ENCODE measurements around the gene FLNA.
A peak's percentile ranks its signal among the peaks of the same experiment; 100 is the strongest.
"Not testable (repeated sequence)": the region's sequence is repeated elsewhere in the genome, so short reads cannot be mapped to it uniquely, and the experiment has no call there.

Gene FLNA

DNA sequence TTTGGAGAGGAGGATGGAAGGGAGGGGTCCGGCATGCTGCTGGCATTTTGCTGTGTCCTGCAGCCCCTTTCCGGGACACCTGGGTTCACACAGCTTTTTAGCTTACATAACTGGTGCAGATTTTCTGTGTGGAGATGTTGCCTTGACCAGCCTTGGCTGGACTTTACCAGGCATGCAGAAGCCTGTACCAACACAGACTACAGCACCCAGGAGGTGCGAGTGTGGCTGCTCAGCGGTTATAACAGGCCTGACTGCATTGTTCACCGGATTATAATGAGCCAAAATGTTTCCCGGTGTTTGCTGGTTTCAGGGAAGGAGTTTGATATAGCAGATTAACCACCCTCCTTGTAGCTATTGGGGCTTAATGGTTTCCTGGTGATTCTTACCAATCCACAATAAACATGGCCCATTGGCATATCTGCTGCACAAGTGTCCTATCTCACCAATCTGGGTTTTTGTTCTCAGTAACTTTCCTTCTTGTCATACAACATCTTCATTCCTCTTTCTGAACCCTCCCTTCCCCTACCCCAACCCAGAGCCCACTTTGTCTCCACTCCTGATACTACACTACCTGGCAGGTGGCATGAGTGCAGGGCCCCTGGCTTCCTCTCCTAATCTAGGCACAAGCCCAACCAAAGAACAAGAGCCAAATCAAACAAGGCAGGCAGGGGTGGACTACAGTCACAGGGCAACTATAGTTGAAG lies 27.6 kb upstream of the FLNA start:
- Histone ChIP-seq H3K4me1 (ENCODE audit: insufficient read depth, poor library complexity, severe bottlenecking) (no peaks in the 10 kb centered on the region), H3K4me3 (ENCODE audit: severe bottlenecking) (no peak overlapping the region), H3K9me3 (ENCODE audit: severe bottlenecking) (no peaks in the 10 kb centered on the region), H3K27ac (ENCODE audit: poor library complexity, severe bottlenecking) (peak overlapping the region; percentile 93), H3K36me3 (ENCODE audit: low read depth) (peaks cover 38% of the 10 kb centered on the region), H3K27me3 (ENCODE audit: insufficient read depth, poor library complexity, severe bottlenecking) (no peaks in the 10 kb centered on the region)
- ATAC-seq (ENCODE audit: low read depth), result peak; percentile 31
- TF ChIP-seq, protein P1, sequence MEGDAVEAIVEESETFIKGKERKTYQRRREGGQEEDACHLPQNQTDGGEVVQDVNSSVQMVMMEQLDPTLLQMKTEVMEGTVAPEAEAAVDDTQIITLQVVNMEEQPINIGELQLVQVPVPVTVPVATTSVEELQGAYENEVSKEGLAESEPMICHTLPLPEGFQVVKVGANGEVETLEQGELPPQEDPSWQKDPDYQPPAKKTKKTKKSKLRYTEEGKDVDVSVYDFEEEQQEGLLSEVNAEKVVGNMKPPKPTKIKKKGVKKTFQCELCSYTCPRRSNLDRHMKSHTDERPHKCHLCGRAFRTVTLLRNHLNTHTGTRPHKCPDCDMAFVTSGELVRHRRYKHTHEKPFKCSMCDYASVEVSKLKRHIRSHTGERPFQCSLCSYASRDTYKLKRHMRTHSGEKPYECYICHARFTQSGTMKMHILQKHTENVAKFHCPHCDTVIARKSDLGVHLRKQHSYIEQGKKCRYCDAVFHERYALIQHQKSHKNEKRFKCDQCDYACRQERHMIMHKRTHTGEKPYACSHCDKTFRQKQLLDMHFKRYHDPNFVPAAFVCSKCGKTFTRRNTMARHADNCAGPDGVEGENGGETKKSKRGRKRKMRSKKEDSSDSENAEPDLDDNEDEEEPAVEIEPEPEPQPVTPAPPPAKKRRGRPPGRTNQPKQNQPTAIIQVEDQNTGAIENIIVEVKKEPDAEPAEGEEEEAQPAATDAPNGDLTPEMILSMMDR (IDR thresholded peaks at IDR 0.05; ENCODE audit: poor library complexity, severe bottlenecking), result no peak
- no peak for DNase-seq (ENCODE audit: low spot score)

DNA sequence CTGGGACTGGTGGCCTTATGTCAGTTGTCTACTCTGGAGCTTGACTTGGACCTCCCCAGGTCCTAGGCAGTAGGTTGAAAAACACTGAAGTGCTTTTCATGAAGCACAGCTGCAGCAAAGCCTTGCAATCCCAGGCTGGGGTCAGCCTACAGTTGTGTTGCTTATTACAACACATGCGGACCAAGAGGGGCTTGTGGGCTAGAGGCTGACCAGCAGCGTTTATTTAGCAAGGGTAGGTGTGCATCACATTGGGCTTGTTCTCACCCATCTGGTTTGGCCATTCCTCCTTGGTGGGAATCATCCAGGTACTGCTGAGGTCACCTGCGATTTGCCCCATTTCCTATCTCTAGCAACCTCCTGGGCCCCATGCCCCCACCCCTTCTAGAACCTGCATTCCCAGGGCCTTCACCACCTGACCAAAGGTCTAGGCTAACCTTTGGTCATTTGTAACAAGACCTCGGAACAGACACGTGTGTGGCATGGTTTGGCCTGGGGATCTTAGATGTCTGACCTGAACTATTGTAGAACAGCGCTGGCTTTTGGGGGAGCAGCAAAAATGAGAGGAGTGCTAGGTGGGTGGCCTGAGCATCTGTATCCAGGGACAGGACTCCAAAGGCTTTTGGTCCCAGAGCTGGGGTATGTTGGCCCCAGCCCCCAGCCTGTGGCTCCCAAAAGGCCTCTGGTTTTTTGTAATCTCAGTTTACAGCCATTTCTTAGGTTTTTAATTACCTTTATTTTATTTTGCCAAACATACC lies 26.8 kb upstream of the FLNA start:
- no peak overlapping the region for H3K4me3 ChIP-seq (ENCODE audit: severe bottlenecking)
- H3K4me1 ChIP-seq (ENCODE audit: insufficient read depth, poor library complexity, severe bottlenecking), result no peaks in the 10 kb centered on the region
- no peak for DNase-seq (ENCODE audit: low spot score)
- H3K36me3 ChIP-seq (ENCODE audit: low read depth), result peaks cover 38% of the 10 kb centered on the region
- no peaks in the 10 kb centered on the region for H3K27me3 ChIP-seq (ENCODE audit: insufficient read depth, poor library complexity, severe bottlenecking)
- H3K9me3 ChIP-seq (ENCODE audit: severe bottlenecking), result no peaks in the 10 kb centered on the region
- peak overlapping the region; percentile 93 for H3K27ac ChIP-seq (ENCODE audit: poor library complexity, severe bottlenecking)
- TF ChIP-seq, protein P1 (IDR thresholded peaks at IDR 0.05; ENCODE audit: poor library complexity, severe bottlenecking), result no peak
- peak; percentile 33 for ATAC-seq (ENCODE audit: low read depth)

DNA sequence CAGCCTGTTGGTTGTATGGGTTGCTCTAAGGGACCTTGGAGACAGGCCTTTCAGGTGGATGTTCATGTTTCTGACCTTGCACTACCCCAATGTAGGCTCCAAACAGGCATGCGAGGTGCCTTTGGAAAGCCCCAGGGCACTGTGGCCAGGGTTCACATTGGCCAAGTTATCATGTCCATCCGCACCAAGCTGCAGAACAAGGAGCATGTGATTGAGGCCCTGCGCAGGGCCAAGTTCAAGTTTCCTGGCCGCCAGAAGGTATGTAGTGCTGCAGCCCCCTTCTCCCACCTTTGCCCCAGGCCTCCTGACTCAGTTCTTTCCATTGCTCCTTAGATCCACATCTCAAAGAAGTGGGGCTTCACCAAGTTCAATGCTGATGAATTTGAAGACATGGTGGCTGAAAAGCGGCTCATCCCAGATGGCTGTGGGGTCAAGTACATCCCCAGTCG lies 26.0 kb upstream of the FLNA start:
- not testable (repeated sequence) for H3K9me3 ChIP-seq (ENCODE audit: severe bottlenecking); H3K4me1 ChIP-seq (ENCODE audit: insufficient read depth, poor library complexity, severe bottlenecking); DNase-seq (ENCODE audit: low spot score); H3K27me3 ChIP-seq (ENCODE audit: insufficient read depth, poor library complexity, severe bottlenecking); ATAC-seq (ENCODE audit: low read depth); H3K4me3 ChIP-seq (ENCODE audit: severe bottlenecking)
- peaks cover 38% of the 10 kb centered on the region for H3K36me3 ChIP-seq (ENCODE audit: low read depth)
- H3K27ac ChIP-seq (ENCODE audit: poor library complexity, severe bottlenecking), result peak overlapping the region; percentile 93

DNA sequence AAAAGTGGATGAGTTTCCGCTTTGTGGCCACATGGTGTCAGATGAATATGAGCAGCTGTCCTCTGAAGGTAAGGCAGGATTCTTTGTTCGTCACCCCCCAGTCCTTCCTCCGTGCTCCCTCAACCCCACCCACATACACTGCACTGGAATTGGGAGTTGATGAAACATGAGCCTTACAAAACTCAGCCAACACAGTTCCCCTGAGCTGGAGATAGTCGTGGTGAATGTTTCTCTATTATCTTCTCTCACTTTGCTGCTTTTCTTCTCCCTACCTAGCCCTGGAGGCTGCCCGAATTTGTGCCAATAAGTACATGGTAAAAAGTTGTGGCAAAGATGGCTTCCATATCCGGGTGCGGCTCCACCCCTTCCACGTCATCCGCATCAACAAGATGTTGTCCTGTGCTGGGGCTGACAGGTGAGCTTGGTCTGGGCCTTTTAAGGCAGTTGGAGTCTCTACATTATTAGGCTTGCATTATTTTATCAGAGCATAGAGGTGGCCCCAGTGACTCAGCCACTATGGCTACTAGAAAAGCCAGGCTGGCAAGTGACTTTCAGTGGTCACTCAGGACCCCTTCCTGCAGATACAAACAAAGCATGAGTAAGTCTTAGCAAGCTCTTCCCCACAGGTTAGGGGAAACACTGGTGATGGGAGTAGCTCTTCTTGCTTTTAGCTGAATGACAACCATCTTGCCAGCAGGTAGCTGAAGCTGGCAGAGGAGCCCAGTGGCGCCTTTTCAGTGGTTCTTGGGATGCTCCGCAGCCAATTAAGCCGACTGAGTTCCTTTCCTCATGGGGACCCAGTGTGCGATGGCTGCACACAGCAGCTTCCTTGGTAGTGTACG lies 25.3 kb upstream of the FLNA start:
- ATAC-seq (ENCODE audit: low read depth), result no peak
- DNase-seq (ENCODE audit: low spot score), result no peak
- Histone ChIP-seq H3K4me1 (ENCODE audit: insufficient read depth, poor library complexity, severe bottlenecking) (no peaks in the 10 kb centered on the region), H3K27me3 (ENCODE audit: insufficient read depth, poor library complexity, severe bottlenecking) (no peaks in the 10 kb centered on the region), H3K9me3 (ENCODE audit: severe bottlenecking) (no peaks in the 10 kb centered on the region), H3K36me3 (ENCODE audit: low read depth) (peaks cover 38% of the 10 kb centered on the region), H3K27ac (ENCODE audit: poor library complexity, severe bottlenecking) (peak overlapping the region; percentile 93), H3K4me3 (ENCODE audit: severe bottlenecking) (peak overlapping the region; percentile 60)
- TF ChIP-seq, protein P1 (IDR thresholded peaks at IDR 0.05; ENCODE audit: poor library complexity, severe bottlenecking), result no peak
